ENCODE measurements around the gene ACTN1.

Gene ACTN1

GRCh38 chr14:68968051-68968450 is 11.1 kb downstream of the ACTN1 start:
- DNase-seq, result peak; percentile 74

DNA sequence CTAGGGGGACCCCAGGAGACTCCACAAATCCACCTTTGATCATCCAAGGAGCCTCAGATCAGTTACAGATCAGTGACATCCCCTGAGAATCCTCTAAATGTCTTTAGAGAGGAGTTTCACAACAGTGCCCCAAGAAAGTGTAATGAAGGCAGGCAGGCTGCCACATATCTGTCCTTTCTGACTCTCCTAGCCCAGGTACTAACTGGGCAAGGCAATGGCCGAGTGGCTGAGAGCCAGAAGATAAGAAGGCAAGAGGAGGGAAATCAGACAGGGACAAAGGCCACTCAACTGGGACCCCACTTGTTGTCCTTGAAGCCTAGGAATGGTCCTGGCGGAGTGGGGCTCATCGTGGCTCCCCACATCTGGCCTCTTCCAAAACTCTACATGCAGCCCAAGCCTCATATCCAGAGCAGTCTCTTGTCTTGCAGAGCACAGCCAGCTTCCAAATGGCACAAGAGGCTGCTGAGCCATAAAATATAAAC is 11.6 kb downstream of the ACTN1 start:
- DNase-seq, result no peak

- no peak for DNase-seq
These were observed 12.2 kb downstream of the ACTN1 start for GRCh38 chr14:68966872-68967301.

- no peak for DNase-seq
These were observed 13.8 kb downstream of the ACTN1 start for GRCh38 chr14:68965261-68965761.

GRCh38 chr14:68964300-68965093 is 14.6 kb downstream of the ACTN1 start:
- no peak for DNase-seq

DNA sequence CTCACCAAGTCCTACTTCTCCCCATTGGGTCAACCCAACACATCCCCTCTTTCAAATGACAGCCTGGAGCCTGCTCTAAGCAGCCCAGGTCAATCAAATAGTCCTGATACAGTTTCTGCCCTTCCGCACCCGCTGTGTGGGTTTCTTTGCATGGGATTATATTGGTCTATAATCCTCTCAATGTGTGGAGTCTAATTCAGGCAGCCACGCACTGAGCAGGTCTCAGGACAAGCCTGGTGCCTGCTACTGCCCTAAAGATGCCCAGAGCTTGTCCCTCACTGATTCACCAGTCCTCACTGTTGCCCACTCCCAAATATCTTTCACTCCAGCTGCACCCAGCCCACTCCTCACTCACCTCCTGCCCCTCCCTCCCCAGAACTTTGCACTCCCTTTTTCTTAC is 16.4 kb downstream of the ACTN1 start:
- no peak for DNase-seq

DNA sequence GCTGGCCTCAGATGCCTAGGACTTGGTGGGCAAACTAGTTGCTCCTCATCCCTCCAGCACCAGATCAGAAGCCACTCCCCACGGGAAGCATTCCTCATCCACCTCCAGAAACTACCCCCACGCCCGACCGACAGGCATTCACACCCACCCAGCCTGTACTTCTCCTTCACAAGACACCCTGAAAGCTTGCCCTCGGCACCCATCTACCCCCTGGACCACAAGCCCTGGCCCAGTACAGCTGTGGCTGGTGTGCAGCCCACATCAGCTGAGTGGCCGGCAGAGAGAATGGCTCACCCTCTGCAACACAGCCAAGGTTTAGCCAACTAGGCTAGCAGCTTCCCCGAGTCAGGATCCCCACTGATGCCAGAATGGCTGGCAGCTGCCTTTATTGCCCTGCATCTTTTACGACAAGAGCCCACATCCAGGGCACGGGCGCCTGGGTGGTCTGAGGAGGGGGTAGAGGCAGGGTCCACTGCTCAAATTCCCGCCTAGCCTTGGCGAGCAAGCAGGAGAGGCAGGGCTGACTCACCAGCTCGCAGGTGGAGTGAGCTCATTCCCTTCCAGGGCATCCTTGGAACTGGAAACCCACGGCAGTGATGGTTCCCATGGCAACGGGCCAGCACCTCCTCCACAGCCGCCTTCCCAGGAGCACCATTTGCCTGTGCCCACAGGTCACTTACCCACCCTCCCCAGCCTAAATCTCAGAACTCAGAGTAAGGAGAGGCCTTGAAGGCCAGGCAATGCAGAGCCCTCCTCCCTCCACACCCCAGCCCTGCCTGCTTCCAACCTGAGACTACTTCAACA is 17.1 kb downstream of the ACTN1 start:
- DNase-seq, result no peak

GRCh38 chr14:68961361-68961760 is 17.7 kb downstream of the ACTN1 start:
- DNase-seq, result no peak

DNA sequence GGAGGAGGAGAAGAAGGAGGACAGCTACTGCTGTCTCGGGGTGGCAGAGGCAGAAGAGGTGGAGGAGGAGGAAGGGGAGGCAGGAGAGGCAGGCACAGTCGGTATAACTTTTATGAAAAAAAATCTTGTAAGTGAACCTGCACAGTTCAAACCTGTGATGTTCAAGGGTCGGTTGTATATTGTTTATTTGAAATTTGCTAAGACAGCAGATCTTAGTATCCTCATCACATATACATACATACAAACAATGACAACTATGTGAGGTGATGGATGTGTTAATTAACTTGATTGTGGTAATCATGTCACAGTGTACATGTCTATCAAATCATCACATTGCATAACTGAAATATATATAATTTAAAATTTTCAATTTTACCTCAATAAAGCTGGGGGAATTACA is 19.0 kb downstream of the ACTN1 start:
- no peak for DNase-seq

DNA sequence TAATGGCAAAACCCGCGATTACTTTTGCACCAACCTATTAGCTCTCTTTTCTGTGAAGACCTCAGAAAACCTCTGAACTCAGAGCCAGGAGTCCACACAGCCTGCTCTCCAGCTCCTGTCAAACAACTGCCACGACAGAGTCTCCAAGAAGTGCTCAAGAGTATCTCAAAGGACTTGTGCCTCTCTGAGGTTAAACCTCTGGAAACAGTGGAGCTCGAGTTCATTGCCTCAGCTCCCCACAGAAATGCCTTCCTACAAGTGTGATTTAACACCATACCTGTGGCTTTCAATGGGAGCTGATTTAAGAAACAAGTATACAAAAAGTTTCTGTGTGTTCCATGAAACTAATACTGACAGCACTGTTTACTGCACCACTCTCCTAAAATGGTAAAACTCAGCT is 20.1 kb downstream of the ACTN1 start:
- no peak for DNase-seq

DNA sequence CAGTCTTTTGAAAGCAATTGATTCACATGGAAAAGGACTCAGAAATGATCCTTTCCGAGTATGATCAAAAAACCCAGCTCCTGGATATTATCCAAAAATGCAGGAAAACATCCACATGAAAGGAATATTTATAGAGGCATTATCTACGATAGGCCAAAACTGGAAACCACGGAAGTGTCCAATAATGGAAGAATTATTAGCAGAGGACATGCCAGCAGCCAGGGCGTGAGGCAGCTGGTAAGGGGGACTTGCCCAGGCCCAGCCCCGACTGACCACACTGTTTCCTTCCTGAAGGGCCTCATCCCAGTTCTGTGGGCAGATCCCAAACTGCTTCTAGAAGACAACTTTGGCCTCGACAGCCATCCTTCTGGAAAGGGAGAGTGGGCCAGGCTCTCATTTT is 20.5 kb downstream of the ACTN1 start:
- DNase-seq, result no peak

DNA sequence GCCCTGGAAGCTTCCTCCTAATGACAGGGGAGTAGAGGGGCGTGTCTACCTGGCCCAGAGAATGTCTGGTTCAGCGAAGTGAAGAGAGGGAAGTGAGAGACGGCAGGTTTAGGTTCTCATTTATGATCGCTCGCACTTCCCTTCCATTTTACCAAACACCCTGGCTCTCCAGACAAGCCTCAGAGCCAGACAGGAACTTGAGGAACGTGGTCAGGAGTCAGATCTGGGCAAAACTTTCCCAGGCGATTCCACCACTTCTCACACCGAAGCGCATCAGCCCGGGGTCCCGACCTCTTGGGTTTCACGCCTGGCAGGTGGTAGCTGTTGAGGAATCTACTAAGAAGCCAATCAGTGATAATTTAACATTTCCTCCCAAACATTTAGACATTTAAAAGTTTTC is 21.3 kb downstream of the ACTN1 start:
- DNase-seq, result no peak

GRCh38 chr14:68956724-68957123 is 22.4 kb downstream of the ACTN1 start:
- no peak for DNase-seq

DNA sequence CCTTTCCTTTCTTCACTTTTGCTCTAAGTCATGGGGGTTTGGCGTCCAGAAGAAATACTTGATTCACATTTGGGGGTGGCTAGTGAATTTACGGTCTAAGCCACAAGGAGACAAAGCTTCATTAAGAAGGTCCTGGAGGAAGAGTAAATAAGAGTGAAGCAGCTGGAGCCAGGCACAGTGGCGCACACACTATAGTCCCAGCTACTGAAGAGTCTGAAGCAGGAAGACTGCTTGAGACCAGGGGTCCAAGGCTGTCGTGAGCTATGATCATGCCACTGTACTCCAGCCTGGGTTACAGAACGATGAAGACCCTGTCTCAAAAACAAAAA is 23.3 kb downstream of the ACTN1 start:
- DNase-seq, result no peak

GRCh38 chr14:68955164-68955850 is 23.8 kb downstream of the ACTN1 start:
- no peak for DNase-seq

DNA sequence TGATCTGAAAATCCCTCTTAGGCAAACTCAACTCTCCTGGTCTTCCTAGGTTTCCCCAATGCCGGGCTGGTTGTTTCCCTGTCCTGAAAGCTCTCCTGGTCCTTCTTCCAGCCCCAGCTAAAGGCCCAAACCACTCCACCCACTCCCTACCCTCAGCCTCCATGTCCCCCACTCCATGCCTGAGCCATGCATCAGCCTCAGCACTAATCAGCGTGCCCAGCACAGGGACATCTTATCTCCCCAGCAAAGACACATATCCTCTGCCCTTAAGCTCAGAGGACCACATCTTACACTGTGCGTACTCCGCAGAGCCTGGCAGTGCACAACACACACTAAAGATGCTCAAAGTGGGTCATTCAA is 25.9 kb downstream of the ACTN1 start:
- no peak for DNase-seq

- no peak for DNase-seq
These were observed 26.4 kb downstream of the ACTN1 start for GRCh38 chr14:68952531-68953195.

GRCh38 chr14:68951800-68952530 is 27.1 kb downstream of the ACTN1 start:
- no peak for DNase-seq

DNA sequence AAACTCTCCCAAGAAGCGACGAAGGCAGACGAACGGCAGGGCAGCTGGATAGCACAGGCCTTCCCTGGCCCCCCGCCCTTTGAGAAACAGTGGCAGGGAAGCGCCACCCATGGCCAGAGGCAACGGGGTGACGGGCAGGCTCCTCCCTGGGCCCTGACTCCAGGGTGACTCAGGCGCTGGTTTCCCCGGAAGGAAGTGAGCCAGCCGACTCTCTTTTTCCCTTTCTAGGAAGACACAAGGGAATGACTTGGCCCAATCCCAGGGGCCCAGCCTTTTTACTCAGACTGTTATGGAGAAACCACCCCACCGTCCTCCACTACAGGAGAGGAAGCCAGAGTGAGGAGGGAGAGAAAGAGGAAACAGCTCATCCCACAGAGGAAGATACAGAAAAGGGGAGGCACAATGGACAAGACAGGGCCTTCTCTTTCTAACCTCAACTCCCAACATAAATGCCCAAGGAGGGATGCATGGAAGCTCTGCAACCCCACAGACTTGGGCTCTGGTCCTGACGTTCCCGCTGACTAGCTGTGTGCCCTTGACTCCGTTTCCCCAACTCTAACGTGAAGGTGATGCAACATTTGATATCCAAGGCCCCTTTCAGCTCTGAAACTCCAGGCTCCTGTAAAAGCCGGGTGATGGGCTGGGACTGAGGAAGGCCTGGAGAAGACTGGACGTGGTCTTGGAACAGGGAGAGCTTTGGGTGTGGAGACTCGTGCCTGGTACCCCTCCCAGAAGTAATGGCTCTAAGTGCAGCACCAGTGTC is 27.9 kb downstream of the ACTN1 start:
- DNase-seq, result no peak

GRCh38 chr14:68950111-68950510 is 29.0 kb downstream of the ACTN1 start:
- no peak for DNase-seq

GRCh38 chr14:68949601-68949965 is 29.5 kb downstream of the ACTN1 start:
- no peak for DNase-seq
